Caco-2 (cell line): Measurements from ENCODE around the gene AXIN1. TPM values are rescaled to one million over a fixed set of nuclear protein-coding genes. Genes with fewer than 3 reads are reported as not detected.
A peak's percentile ranks its signal among the peaks of the same experiment; 100 is the strongest.

Source experiments
- BruUV-seq: library from RNA; stranded (reverse); fragments of 400-500 nt; replicated peaks from 2 replicates; lab custom pipeline; 2021; lab: Mats Ljungman, UMichigan
- CTCF ChIA-PET: fragments of 300-600 bp; sonication (Branson Sonifier 250); formaldehyde crosslinking; loops from one replicate; lab custom pipeline; 2022; ENCODE audit warnings: antibody characterized with exemption; lab: Charles Lee
- POLR2A ChIA-PET: fragments of 300-600 bp; sonication (Branson Sonifier 250); formaldehyde crosslinking; loops from one replicate; lab custom pipeline; 2022; ENCODE audit warnings: antibody characterized with exemption; lab: Charles Lee
- DNase-seq, 2 experiments: peaks; one replicate each; pipeline versions ENCODE4 v3.0.0 to v3.0.0-alpha.2; 2020 to 2022
- H3K27me3 ChIP-seq: replicated peaks from 2 replicates; pipeline ENCODE4 v1.6.0; 2011; ENCODE audit warnings: low read length; ENCODE audit not compliant: control insufficient read depth, insufficient read depth
- H3K36me3 ChIP-seq: 2 replicates; pipeline ENCODE4 v1.5.1; 2011; ENCODE audit warnings: low read length; ENCODE audit not compliant: control insufficient read depth, insufficient read depth
- H3K4me1 ChIP-seq: fragments of 250-450 bp; sonication (Bioruptor Pico); 2 replicates; pipeline ENCODE4 v1.5.1; 2020; ENCODE audit warnings: mild to moderate bottlenecking
- H3K4me3 ChIP-seq: 2 replicates; pipeline ENCODE4 v1.5.1; 2011; ENCODE audit warnings: low read depth, mild to moderate bottlenecking, control low read depth, low read length
- H3K9me3 ChIP-seq: fragments of 250-450 bp; sonication (Bioruptor Pico); 2 replicates; pipeline ENCODE4 v1.5.1; 2020; ENCODE audit warnings: mild to moderate bottlenecking, moderate library complexity
- H3K27ac Mint-ChIP-seq: one replicate; pipeline ENCODE4 v1.8.0; 2022; ENCODE audit warnings: mixed read lengths; ENCODE audit not compliant: unreplicated experiment
- H3K27me3 Mint-ChIP-seq: one replicate; pipeline ENCODE4 v1.8.0; 2022; ENCODE audit warnings: mixed read lengths; ENCODE audit not compliant: insufficient read depth, unreplicated experiment
- H3K36me3 Mint-ChIP-seq: one replicate; pipeline ENCODE4 v1.8.0; 2022; ENCODE audit warnings: mild to moderate bottlenecking, mixed read lengths; ENCODE audit not compliant: insufficient read depth, unreplicated experiment
- H3K4me1 Mint-ChIP-seq: one replicate; pipeline ENCODE4 v1.8.0; 2022; ENCODE audit warnings: low read depth, mixed read lengths; ENCODE audit not compliant: unreplicated experiment
- H3K4me3 Mint-ChIP-seq: one replicate; pipeline ENCODE4 v1.8.0; 2022; ENCODE audit warnings: mild to moderate bottlenecking, moderate library complexity, mixed read lengths; ENCODE audit not compliant: unreplicated experiment
- H3K9me3 Mint-ChIP-seq: one replicate; pipeline ENCODE4 v1.8.0; 2022; ENCODE audit warnings: mixed read lengths; ENCODE audit not compliant: unreplicated experiment
- intact Hi-C: fragments of 100-400 bp; cut with micrococcal nuclease; formaldehyde crosslinking; loops from one replicate; pipeline ENCODE4 v1.10.0; 2022; ENCODE audit not compliant: unreplicated experiment
- total RNA-seq: library from RNA; stranded (reverse); gene quantifications from 2 replicates; pipeline ENCODE4 v1.2.3, GENCODE V29; 2022
- TF ChIP-seq, protein P1 (sequence below), 2 experiments: fragments of 200-600 bp in 1 of 2; IDR thresholded peaks; 1 replicate in 1 of 2; 2 replicates in 1 of 2; pipeline versions ENCODE4 v1.5.1 to v1.8.0; 2011 to 2022; ENCODE audit warnings: antibody characterized with exemption in 1 of 2, control low read depth in 1 of 2, inconsistent platforms in 1 of 2, low read depth in 1 of 2, low read length in 1 of 2, mild to moderate bottlenecking in 1 of 2, moderate library complexity in 1 of 2; ENCODE audit not compliant: insufficient read depth in 1 of 2, severe bottlenecking in 1 of 2, unreplicated experiment in 1 of 2

Gene AXIN1
- total RNA-seq, 1 experiment from 2014 or later: 34.5 TPM

GRCh38 chr16:242281-242680 lies 110.2 kb downstream of the AXIN1 start:
- no peak overlapping the region for H3K27ac Mint-ChIP-seq
- H3K4me3 Mint-ChIP-seq: no peak overlapping the region
- intact Hi-C loops: no loop called here
- TF ChIP-seq, protein P1, sequence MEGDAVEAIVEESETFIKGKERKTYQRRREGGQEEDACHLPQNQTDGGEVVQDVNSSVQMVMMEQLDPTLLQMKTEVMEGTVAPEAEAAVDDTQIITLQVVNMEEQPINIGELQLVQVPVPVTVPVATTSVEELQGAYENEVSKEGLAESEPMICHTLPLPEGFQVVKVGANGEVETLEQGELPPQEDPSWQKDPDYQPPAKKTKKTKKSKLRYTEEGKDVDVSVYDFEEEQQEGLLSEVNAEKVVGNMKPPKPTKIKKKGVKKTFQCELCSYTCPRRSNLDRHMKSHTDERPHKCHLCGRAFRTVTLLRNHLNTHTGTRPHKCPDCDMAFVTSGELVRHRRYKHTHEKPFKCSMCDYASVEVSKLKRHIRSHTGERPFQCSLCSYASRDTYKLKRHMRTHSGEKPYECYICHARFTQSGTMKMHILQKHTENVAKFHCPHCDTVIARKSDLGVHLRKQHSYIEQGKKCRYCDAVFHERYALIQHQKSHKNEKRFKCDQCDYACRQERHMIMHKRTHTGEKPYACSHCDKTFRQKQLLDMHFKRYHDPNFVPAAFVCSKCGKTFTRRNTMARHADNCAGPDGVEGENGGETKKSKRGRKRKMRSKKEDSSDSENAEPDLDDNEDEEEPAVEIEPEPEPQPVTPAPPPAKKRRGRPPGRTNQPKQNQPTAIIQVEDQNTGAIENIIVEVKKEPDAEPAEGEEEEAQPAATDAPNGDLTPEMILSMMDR (IDR thresholded peaks at IDR 0.05; ENCODE audit: insufficient read depth in 1 of 2, low read depth in 1 of 2, low read length in 1 of 2, severe bottlenecking in 1 of 2, unreplicated experiment in 1 of 2): no peak
- no peaks in the 10 kb centered on the region for H3K36me3 Mint-ChIP-seq
- Histone ChIP-seq H3K4me1 (no peaks in the 10 kb centered on the region), H3K4me3 (no peak overlapping the region), H3K9me3 (no peaks in the 10 kb centered on the region), H3K27me3 (no peaks in the 10 kb centered on the region), H3K36me3 (no peaks in the 10 kb centered on the region)
- H3K4me1 Mint-ChIP-seq: no peaks in the 10 kb centered on the region
- no peaks in the 10 kb centered on the region for H3K9me3 Mint-ChIP-seq
- no TSS peak for BruUV-seq
- ChIA-PET CTCF (no interaction called here), POLR2A (no interaction called here)
- no peak for DNase-seq
- no peaks in the 10 kb centered on the region for H3K27me3 Mint-ChIP-seq

DNA sequence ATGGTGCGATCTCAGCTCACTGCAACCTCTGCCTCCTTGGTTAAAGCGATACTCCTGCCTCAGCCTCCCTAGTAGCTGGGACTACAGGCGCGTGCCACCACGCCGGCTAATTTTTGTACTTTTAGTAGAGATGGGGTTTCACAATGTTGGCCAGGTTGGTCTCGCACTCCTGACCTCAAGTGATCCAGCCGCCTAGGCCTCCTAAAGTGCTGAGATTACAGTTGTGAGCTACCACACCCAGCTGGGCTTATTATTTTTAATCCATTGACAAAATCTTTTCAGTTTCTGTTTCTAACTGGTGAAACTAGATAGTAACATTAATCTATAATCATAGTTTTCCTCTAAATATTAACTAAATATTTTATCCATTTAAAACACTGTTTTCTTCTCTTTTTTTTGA lies 112.0 kb downstream of the AXIN1 start:
- BruUV-seq: no TSS peak
- intact Hi-C loops: no loop called here
- no peaks in the 10 kb centered on the region for H3K4me1 Mint-ChIP-seq
- ChIA-PET POLR2A (no interaction called here), CTCF (interaction anchor here (0.6 to 1.5 kb wide), 3 partner anchors 37 to 60 kb away, joined by 3 to 5 read pairs (median 3); no protein-coding TSS in a partner anchor)
- H3K27ac Mint-ChIP-seq: no peak overlapping the region
- no peak overlapping the region for H3K4me3 Mint-ChIP-seq
- H3K9me3 Mint-ChIP-seq: no peaks in the 10 kb centered on the region
- DNase-seq: no peak
- H3K36me3 Mint-ChIP-seq: peaks cover 3% of the 10 kb centered on the region
- H3K27me3 ChIP-seq: no peaks in the 10 kb centered on the region
- no peaks in the 10 kb centered on the region for H3K27me3 Mint-ChIP-seq
- H3K4me1 ChIP-seq: no peaks in the 10 kb centered on the region
- H3K4me3 ChIP-seq: no peak overlapping the region
- H3K9me3 ChIP-seq: no peaks in the 10 kb centered on the region
- no peaks in the 10 kb centered on the region for H3K36me3 ChIP-seq
- TF ChIP-seq, protein P1 (IDR thresholded peaks at IDR 0.05; ENCODE audit: insufficient read depth in 1 of 2, low read depth in 1 of 2, low read length in 1 of 2, severe bottlenecking in 1 of 2, unreplicated experiment in 1 of 2): no peak

DNA sequence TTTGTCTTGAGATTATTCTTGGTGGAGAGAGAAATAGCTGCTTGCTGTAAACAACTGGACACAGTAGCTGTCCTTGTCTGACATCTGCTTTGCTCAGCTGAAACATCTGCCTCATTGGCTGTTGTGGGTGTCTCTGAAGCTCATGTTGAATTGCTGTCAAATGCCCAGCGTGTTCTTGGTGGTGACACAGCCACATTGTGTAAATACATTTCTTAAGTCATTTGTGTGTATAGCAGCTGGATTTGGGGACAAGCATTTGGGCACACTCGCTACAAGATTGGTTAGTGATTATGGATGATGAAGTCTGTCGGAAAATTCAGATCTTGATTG lies 112.6 kb downstream of the AXIN1 start:
- intact Hi-C loops: no loop called here
- Mint-ChIP-seq H3K9me3 (no peaks in the 10 kb centered on the region), H3K4me3 (no peak overlapping the region), H3K27me3 (no peaks in the 10 kb centered on the region), H3K4me1 (no peaks in the 10 kb centered on the region), H3K27ac (peak overlapping the region; percentile 67), H3K36me3 (peaks cover 9% of the 10 kb centered on the region)
- Histone ChIP-seq H3K9me3 (no peaks in the 10 kb centered on the region), H3K27me3 (no peaks in the 10 kb centered on the region), H3K4me1 (no peaks in the 10 kb centered on the region), H3K36me3 (no peaks in the 10 kb centered on the region), H3K4me3 (no peak overlapping the region)
- DNase-seq: no peak
- TF ChIP-seq, protein P1 (IDR thresholded peaks at IDR 0.05; ENCODE audit: insufficient read depth in 1 of 2, low read depth in 1 of 2, low read length in 1 of 2, severe bottlenecking in 1 of 2, unreplicated experiment in 1 of 2): no peak
- no TSS peak for BruUV-seq
- ChIA-PET CTCF (interaction anchor here (0.6 to 2.0 kb wide), 4 partner anchors 37 to 113 kb away, joined by 3 to 5 read pairs (median 4); no protein-coding TSS in a partner anchor), POLR2A (no interaction called here)

Other genes with a start within 250 kb of the AXIN1 start
- 47.2 and 54.0 TPM in 2 replicates for gene NPRL3, start 214.1 kb downstream of the AXIN1 start, total RNA-seq
- gene HBZ, start 200.1 kb downstream of the AXIN1 start, total RNA-seq: not detected in 2 replicates
- gene HBM, start 186.7 kb downstream of the AXIN1 start, total RNA-seq: not detected in 2 replicates
- gene HBA2, start 179.8 kb downstream of the AXIN1 start, total RNA-seq: 2.1 TPM in 1 of 2 replicates, not detected in the other
- 3.6 and 8.6 TPM in 2 replicates for gene HBA1, start 176.0 kb downstream of the AXIN1 start, total RNA-seq
- gene HBQ1, start 172.3 kb downstream of the AXIN1 start, total RNA-seq: 7.0 and 9.2 TPM in 2 replicates
- gene LUC7L, start 123.3 kb downstream of the AXIN1 start, total RNA-seq: 80.7 and 86.1 TPM in 2 replicates
- gene FAM234A, start 117.9 kb downstream of the AXIN1 start, total RNA-seq: 71.7 and 77.7 TPM in 2 replicates
- gene RGS11, start 76.8 kb downstream of the AXIN1 start, total RNA-seq: 5.3 and 8.9 TPM in 2 replicates
- gene ARHGDIG, start 72.1 kb downstream of the AXIN1 start, total RNA-seq: 1.9 and 2.1 TPM in 2 replicates
- 0.28 and 0.41 TPM in 2 replicates for gene PDIA2, start 69.6 kb downstream of the AXIN1 start, total RNA-seq
- gene MRPL28, start 17.8 kb upstream of the AXIN1 start, total RNA-seq: 82.4 and 91.2 TPM in 2 replicates
- gene PGAP6, start 29.3 kb upstream of the AXIN1 start, total RNA-seq: 85.5 and 87.1 TPM in 2 replicates
- 140 and 150 TPM in 2 replicates for gene NME4, start 44.5 kb upstream of the AXIN1 start, total RNA-seq
- 50.2 and 52.6 TPM in 2 replicates for gene DECR2, start 49.2 kb upstream of the AXIN1 start, total RNA-seq
- gene RAB11FIP3, start 72.9 kb upstream of the AXIN1 start, total RNA-seq: 31.3 and 35.8 TPM in 2 replicates
- gene CAPN15, start 175.0 kb upstream of the AXIN1 start, total RNA-seq: 85.3 and 87.9 TPM in 2 replicates
- gene PRR35, start 207.7 kb upstream of the AXIN1 start, total RNA-seq: 0.14 TPM in 1 of 2 replicates, not detected in the other
- gene NHLRC4, start 214.3 kb upstream of the AXIN1 start, total RNA-seq: not detected in 2 replicates
- gene PIGQ, start 217.2 kb upstream of the AXIN1 start, total RNA-seq: 45.3 and 45.8 TPM in 2 replicates
- 18.7 and 19.1 TPM in 2 replicates for gene RAB40C, start 237.3 kb upstream of the AXIN1 start, total RNA-seq